GM13977 (cell line): ENCODE data around the gene TM7SF2.

ENCODE experiments used
- DNase-seq: peaks from one replicate; pipeline ENCODE4 v3.0.0; 2012; ENCODE audit warnings: low spot score
- CTCF ChIP-seq: IDR thresholded peaks from 2 replicates; pipeline ENCODE4 v1.5.1; 2012; ENCODE audit warnings: mild to moderate bottlenecking, control low read depth; ENCODE audit not compliant: insufficient read depth; ENCODE audit errors: extremely low read depth, missing control alignments
- in situ Hi-C: fragments of 300-500 bp; cut with MboI; formaldehyde crosslinking; loops from one replicate; pipeline ENCODE4 v1.12.0; 2022; ENCODE audit warnings: low sequenced_read_pairs, low pct_unique_long_range_greater_than_20kb, mixed read lengths, inconsistent platforms; ENCODE audit not compliant: unreplicated experiment

The TM7SF2 gene

GRCh38 chr11:65096926-65097325 is 14.7 kb upstream of the TM7SF2 start:
- no peak for DNase-seq
- in situ Hi-C loops, result no loop called here
- no peak for TF ChIP-seq CTCF

- DNase-seq, result no peak
- TF ChIP-seq CTCF, result no peak
- in situ Hi-C loops, result no loop called here
These were observed 10.9 kb upstream of the TM7SF2 start for GRCh38 chr11:65100674-65101350.

- in situ Hi-C loops, result no loop called here
- no peak for TF ChIP-seq CTCF
- DNase-seq, result no peak
These were observed 9.3 kb upstream of the TM7SF2 start for GRCh38 chr11:65102142-65103095.

GRCh38 chr11:65103476-65103875 is 8.2 kb upstream of the TM7SF2 start:
- no peak for DNase-seq
- TF ChIP-seq CTCF, result no peak
- in situ Hi-C loops, result no loop called here

- no peak for TF ChIP-seq CTCF
- no peak for DNase-seq
- in situ Hi-C loops, result no loop called here
These were observed 7.0 kb upstream of the TM7SF2 start for GRCh38 chr11:65104628-65105027.

- in situ Hi-C loops, result no loop called here
- no peak for TF ChIP-seq CTCF
- DNase-seq, result no peak
These were observed 4.6 kb upstream of the TM7SF2 start for GRCh38 chr11:65107078-65107477.
